Activated T-cell treated with anti-CD3 and anti-CD28 coated beads for 24 hours (primary cell): ENCODE measurements around the gene WDR91.
"Not testable (repeated sequence)": the region's sequence is repeated elsewhere in the genome, so short reads cannot be mapped to it uniquely, and the experiment has no call there.

Experiments
- DNase-seq: peaks from one replicate; pipeline ENCODE4 v3.0.0-alpha.2; 2020; ENCODE audit warnings: low read depth

The WDR91 gene

GRCh38 chr7:135211179-135211945 lies at the start of gene WDR91:
Gene WDR91, minus strand, starts transcription at chr7:135211526. Its CDS starts 24 bp downstream, at chr7:135211502.
- peak; percentile 97 for DNase-seq

DNA sequence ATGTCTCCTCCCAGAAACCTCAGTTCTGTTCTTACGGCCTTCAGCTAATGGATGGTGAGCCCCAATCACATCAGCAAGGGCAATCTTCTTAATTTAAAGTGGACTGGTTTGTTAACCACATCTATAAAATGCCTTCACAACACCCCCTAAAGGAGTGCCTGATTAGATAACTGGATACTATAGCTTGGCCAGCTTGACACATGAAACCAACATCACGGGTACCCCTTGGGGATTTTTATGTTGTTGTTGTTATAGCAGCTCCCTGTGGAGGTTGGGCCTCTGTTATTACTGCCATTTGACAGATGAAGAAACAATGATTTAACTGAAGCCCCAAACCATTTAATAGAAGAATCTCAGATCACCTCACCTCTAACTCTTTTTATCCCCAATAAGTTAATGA lies 49.1 kb upstream of the WDR91 start:
- no peak for DNase-seq

- DNase-seq = no peak
These were observed 48.4 kb upstream of the WDR91 start for GRCh38 chr7:135259702-135260101.

DNA sequence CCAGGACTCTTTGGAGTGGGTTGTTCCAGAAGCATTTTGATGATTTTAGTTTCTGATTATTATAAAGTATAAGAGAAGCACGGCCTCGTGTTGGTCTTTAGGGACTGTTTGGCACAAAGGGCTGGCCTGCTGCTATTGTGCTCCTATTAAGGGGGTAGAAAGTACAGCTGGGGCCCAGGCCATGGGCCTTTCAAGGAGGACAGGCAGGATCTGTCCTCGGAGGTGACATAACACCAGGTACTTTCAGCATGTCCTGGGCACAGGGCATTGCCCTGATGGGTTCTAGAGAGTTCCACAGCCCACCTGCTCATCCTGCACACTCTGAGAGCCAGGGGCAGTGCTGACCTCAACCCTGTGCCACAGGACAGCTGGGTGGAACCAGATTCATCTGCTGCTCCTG lies 47.3 kb upstream of the WDR91 start:
- no peak for DNase-seq

DNA sequence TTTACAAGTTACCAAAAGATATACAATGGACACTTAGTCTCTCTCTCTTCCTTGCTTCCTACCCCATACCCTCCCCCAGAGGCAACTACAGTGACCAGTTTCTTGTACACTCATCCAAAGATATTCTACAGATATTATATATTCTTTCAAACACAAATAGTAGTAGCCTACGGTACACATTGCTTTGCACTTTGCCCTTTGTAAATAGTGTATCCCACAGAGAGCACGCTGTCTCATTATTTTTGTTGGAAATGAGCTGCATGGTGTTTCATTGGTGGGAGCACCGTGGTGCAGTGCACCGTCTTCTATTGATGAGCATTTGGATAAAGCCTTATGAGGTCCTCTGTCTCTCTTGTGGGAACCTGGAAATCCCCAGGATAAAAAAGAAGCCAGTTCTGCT lies 46.5 kb upstream of the WDR91 start:
- DNase-seq = no peak

DNA sequence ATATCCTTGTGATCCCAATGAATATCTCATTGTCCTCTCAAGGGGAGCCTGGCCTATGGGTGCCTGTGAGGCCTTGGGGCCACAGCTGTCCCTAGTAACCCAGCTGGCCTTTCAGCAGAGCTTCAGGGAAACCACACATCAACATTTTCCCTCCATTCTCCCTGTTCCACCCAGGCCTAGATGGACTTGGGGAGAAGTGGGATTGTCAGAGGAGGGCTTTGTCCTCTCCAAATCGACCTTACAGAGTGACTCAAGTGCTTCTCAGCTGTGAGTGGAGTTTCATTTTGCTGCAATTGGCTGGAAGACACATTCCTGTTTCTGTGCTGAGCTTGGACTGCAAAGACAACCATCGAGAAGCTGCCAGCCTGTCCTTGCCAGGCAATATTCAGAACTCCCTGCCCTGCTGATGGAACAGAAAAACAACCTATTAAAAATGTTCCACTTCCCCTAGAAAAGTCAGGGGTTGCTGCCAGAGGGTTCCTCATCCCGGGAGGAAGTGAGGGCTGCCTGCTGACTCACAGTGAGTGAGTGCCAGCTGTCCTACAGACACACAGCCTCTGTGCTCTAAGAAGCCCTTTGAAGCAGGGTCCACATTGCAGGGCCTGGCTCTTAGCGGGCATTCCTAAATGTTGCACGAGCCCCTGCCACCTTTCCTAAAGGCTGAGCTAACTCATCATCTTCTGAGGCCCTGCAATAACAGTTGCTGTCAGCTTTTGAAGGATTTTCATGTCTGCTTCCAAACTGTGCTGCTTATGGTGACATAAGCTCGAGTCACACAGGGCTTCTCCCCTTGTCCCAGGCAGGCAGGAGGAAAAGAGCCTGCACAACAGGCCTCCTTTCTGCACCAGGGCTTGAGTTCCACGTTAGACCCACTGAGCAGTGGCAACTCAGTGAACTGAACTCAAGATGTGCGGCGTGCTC lies 42.8 kb upstream of the WDR91 start:
- no peak for DNase-seq

DNA sequence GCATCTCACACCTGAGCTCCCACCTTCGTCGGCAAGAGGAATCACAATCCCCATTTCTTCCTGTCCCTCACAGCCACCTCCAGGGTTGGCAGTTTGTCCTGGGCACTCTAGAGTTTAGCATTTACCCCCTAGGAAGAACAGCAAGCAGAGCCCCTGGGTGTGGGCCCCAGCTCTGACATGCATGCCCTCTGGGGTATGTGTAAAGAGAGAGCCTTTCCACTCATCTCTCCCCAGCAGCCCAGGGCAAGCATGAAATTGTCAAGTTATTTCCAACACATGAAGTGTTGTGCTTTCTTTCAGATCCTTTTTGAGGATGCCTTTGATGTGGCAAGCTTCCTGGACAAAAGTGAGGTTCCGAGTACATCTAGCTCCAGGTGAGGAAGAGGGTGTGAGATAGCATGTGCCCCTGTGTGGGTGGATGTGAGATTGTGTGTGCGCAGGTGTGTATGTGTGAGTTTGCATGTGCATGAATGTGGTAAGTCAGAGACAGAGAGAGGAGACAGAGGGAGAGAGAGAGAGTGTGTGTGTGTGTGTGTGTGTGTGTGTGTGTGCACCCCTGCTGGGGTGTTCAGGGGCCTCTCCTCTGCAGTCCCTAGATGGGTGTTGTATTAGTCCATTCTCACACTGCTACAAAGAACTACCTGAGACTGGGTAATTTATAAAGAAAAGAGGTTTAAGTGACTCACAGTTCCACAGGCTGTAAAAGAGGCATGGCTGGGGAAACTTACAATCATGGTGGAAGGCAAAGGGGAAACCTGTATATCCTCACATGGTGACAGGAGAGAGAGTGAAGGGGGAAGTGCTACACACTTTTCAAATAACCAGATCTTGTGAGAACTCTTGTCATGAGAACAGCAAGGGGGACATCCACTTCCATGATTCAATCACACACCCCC lies 40.4 kb upstream of the WDR91 start:
- DNase-seq = no peak

GRCh38 chr7:135248546-135248945 lies 37.2 kb upstream of the WDR91 start:
- DNase-seq = no peak

GRCh38 chr7:135247746-135248471 lies 36.6 kb upstream of the WDR91 start:
- DNase-seq = no peak

DNA sequence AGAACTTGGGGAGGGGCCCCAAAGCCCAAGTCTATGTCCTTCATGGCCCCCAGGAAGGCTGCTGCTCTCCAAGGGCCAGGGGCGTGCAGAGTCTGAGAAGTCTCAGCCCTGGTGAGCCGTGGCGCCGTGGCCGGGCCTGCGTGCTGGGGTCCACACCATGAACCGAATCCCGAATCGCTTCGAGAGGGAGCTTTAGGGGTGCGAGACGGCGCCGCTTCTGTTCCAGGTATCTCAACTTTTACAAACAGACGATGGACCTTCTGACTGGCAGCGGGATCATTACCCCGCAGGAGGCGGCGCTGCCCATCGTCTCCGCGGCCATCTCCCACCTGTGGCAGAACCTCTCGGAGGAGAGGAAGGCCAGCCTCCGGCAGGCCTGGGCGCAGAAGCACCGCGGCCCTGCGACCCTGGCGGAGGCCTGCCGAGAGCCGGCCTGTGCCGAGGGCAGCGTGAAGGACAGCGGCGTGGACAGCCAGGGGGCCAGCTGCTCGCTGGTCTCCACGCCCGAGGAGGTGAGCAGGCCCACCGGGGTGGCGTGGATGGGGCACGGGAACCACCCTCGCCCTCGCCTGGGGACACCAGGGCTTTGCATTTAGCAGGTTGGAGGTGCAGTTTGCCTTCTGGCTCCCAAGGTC lies 35.0 kb upstream of the WDR91 start:
- no peak for DNase-seq

DNA sequence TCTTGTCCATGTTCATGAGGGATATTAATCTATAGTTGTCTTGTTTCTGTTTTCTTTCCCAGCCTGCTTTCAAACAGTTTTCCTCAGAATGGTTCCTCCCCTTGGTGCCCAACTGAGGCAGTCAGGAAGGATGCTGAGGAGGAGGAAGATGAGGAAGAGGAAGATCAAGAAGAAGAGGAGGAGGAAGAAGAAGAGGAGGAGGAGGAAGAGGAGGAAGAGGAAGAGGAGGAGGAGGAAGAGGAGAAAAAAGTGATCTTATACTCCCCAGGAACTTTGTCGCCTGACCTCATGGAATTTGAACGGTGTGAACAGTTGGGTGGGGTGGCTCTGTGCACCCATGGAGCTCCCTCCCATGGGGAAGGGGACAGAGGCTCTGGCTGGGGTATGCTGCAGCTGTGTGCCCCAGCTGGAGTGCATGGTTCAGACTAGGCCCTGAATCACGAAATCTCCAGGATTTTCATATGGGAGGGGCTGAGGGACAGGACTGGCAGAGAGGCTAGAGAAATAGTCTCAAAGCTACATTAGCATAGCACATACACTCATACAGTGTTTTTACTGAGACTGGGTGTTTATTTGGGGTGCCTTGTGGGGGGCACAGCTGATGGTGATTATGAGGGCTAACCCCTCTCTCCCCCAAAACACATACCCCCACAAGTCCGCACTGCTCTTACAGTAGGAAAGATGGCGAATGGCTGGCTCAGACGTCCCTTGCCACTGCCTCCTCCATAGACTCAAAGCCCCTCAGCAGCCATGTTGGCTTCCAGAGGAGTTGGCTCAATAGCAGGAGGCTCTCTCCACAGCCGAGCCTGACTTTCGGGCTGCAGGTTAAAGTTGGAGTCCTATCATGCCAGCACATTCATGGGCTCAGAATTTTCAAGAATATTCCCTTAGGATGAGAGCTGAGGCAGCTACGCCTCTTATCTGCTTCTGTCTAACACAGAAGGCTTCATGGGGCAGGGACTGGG lies 34.2 kb upstream of the WDR91 start:
- no peak for DNase-seq

DNA sequence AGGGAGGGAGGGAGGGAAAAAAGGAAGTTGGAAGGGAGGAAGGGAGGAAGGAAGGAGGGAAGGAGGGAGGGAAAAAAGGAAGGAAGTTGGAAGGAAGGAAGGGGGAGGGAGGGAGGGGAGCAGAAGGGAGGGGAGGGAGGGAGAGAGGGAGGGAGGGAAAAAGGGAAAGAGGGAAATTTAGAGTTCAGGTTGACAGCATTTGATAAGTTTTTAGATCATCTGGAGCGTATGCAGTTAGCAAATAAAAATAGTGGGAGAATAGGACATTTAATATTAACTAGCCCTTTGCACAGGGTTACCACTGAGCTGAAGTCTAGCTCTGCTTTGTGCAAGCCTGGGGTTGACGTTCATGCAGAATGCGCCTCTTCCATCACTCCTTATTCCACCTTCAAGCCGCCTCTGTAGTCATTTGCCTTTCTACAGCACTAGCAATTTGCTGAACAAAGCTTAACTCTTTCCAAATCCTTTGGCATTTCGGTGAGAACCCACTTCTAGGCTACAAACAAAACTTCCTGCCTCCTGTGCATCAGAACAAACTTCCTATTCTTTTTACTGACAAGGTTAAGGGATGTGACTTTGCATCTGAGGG lies 30.9 kb upstream of the WDR91 start:
- DNase-seq = no peak

- DNase-seq = no peak
These were observed 29.1 kb upstream of the WDR91 start for GRCh38 chr7:135240441-135240840.

DNA sequence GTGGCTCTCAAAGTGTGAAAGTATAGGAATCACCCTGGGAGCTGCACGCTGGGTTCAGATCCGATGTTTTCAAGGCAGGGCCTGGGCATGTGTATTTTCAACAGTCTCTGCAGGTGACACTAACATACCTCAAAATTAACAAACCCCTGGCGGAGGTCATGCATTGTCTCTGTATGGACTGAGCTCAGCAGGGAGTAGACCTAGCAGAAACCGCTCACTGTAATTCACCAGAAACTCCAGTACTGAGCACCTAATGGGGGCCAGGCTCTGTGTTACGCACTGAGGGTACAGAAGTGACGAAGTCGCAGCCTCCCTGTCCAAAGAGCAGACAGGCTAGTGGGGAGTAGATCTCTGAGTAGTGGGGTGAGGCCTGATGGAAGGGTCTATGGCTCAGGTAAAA lies 27.9 kb upstream of the WDR91 start:
- DNase-seq = no peak

- DNase-seq = no peak
These were observed 26.9 kb upstream of the WDR91 start for GRCh38 chr7:135238112-135238744.

DNA sequence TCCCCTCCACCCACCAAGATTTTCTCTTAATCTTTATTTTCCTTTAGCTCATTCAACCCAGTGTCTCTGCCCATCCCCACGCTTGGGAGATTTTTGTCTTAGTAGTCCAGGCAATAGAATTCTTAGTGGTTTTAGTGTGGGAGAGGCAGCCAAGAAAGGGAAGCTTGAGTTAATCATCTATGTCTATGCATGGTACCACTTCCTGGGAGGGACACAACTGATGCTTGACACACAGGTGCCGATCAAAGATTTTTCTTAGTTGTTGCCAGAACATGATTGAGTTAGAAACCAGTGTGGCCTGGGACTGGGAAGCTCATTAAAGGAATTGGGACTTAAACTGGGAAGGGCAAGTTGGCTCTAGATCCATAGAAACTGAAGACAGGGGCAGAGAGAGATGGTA lies 25.4 kb upstream of the WDR91 start:
- no peak for DNase-seq

- no peak for DNase-seq
These were observed 24.5 kb upstream of the WDR91 start for GRCh38 chr7:135235841-135236240.

DNA sequence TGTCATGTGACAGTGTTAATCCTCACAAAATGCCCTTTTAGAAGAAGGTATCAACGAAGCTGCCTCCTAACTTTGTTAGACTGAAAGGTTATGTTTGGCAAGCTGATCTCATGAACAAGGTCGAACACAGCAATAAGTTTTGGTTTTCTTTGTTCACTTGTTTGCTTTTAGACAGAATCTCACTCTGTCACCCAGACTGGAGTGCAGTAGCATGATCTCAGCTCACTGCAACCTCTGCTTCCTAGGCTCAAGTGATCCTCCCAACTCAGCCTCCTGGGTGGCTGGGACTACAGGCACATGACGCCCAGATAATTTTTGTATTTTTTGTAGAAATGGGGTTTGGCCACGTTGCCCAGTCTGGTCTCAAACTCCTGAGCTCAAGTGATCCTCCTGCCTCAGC lies 23.4 kb upstream of the WDR91 start:
- DNase-seq = no peak

- DNase-seq = not testable (repeated sequence)
These were observed 22.8 kb upstream of the WDR91 start for GRCh38 chr7:135234095-135234494.
